OCI-LY1 (cell line): ENCODE data around the gene VAV3.

Experiments
- CTCF ChIP-seq: fragments of 200-600 bp; sonication (generic), shearing (Covaris generic); IDR thresholded peaks from 2 replicates; pipeline ENCODE4 v1.5.1; 2017; ENCODE audit warnings: mild to moderate bottlenecking, antibody characterized with exemption, low read length, moderate library complexity, mixed read lengths
- EZH2 ChIP-seq: fragments of 200-600 bp; sonication (generic), shearing (Covaris generic); IDR thresholded peaks from 2 replicates; pipeline ENCODE4 v1.8.0; 2017; ENCODE audit warnings: borderline replicate concordance, mixed run types, mild to moderate bottlenecking, antibody characterized with exemption, low read length, moderate library complexity, mixed read lengths

- TF ChIP-seq CTCF, result no peak
- TF ChIP-seq EZH2, result no peak
These were observed 321.2 kb downstream of the VAV3 start for GRCh38 chr1:107643766-107644165.
